ENCODE results near the gene CFAP221.

The CFAP221 gene

DNA sequence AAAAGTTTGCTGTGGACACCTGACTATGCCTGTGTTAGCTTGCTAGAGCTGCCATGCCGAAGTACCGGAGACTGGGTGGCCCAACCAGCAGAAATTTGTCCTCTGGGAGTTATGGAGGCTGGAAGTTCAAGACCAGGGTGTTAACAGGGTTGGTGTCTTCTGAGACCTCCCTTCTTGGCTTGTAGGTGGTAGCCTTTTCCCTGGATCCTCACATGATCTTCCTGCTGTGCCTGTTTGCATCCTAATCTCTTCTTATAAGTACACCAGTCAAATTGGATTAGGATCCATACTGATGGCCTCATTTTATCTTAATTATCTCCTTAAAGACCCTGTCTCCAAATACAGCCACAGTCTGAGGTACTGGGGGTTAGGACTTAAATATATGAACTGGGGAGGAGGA, 135.6 kb downstream of the CFAP221 start:
- DNase-seq (ENCODE audit: low read depth): no peak
- H3K4me3 ChIP-seq (ENCODE audit: low read depth, low read length): peak overlapping the region; percentile 94
- TF ChIP-seq, protein P1, sequence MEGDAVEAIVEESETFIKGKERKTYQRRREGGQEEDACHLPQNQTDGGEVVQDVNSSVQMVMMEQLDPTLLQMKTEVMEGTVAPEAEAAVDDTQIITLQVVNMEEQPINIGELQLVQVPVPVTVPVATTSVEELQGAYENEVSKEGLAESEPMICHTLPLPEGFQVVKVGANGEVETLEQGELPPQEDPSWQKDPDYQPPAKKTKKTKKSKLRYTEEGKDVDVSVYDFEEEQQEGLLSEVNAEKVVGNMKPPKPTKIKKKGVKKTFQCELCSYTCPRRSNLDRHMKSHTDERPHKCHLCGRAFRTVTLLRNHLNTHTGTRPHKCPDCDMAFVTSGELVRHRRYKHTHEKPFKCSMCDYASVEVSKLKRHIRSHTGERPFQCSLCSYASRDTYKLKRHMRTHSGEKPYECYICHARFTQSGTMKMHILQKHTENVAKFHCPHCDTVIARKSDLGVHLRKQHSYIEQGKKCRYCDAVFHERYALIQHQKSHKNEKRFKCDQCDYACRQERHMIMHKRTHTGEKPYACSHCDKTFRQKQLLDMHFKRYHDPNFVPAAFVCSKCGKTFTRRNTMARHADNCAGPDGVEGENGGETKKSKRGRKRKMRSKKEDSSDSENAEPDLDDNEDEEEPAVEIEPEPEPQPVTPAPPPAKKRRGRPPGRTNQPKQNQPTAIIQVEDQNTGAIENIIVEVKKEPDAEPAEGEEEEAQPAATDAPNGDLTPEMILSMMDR (IDR thresholded peaks at IDR 0.05; ENCODE audit: control insufficient read depth, extremely low read depth, insufficient read depth): no peak

DNA sequence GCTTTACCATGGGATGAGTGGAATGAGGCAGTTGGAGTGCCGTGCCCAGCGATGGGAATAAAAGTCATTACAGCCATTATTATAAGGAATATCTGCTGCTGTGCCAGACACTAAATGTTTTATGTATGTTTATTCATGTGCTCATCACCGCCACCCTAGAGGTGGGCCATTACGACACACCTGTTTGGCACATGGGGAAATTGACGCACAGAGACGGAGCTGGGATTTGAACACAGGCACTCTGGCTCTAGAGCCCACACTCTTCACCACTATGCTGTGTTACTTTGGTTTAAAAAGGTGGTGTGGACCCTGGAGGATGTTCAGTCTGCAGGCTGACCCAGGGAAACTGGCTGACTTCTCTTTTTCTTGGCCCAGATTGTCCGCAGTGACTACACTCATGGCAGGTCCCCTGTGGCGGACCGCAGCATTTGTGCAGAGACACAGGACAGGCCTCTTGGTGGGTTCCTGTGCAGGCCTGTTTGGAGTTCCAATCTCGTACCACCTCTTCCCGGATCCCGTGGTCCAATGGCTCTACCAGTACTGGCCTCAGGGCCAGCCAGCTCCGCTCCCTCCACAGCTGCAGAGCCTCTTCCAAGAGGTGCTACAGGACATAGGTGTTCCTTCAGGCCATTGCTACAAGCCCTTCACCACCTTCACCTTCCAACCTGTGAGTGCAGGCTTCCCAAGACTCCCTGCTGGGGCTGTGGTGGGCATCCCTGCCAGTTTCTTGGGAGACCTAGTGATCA, 136.4 kb downstream of the CFAP221 start:
- H3K4me3 ChIP-seq (ENCODE audit: low read depth, low read length): peak overlapping the region; percentile 94
- TF ChIP-seq, protein P1 (IDR thresholded peaks at IDR 0.05; ENCODE audit: control insufficient read depth, extremely low read depth, insufficient read depth): no peak
- DNase-seq (ENCODE audit: low read depth): no peak

DNA sequence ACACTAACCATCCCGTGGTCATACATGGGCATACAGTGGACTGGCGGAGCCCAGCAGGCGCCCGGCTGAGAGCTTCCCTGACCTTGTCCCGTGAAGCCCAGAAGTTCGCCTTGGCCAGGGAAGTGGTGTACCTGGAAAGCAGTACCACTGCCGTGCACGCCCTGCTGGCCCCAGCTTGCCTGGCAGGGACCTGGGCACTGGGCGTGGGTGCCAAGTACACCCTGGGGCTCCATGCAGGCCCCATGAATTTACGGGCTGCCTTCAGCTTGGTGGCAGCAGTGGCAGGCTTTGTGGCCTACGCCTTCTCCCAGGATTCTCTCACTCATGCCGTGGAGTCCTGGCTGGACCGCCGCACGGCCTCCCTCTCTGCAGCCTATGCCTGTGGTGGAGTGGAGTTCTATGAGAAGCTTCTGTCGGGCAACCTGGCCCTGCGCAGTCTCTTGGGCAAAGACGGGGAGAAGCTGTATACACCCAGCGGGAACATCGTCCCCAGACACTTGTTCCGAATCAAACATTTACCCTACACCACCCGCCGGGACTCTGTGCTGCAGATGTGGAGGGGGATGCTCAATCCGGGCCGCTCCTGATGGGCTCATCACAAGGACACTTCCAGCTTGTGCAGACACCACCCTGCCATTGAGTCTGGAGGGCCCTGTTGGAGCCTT, 137.1 kb downstream of the CFAP221 start:
- TF ChIP-seq, protein P1 (IDR thresholded peaks at IDR 0.05; ENCODE audit: control insufficient read depth, extremely low read depth, insufficient read depth): no peak
- H3K4me3 ChIP-seq (ENCODE audit: low read depth, low read length): no peak overlapping the region
- DNase-seq (ENCODE audit: low read depth): no peak

DNA sequence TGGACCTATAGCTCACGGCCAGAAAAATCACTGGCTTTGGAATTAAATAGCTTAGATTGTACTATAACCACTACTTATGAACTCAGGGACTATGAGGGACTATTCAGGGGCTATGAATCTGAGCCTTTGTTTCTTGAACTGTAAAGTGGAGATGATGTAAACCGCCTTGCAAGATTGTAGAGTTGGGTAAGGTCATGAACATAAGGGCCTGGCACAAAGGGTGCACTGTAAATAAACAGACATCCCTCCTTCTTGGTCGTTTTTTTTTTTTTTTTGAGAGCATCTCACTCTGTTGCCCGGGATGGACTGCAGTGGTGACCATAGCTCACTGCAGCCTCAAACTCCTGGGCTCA, 137.6 kb downstream of the CFAP221 start:
- no peak for DNase-seq (ENCODE audit: low read depth)
- TF ChIP-seq, protein P1 (IDR thresholded peaks at IDR 0.05; ENCODE audit: control insufficient read depth, extremely low read depth, insufficient read depth): no peak
- no peak overlapping the region for H3K4me3 ChIP-seq (ENCODE audit: low read depth, low read length)

DNA sequence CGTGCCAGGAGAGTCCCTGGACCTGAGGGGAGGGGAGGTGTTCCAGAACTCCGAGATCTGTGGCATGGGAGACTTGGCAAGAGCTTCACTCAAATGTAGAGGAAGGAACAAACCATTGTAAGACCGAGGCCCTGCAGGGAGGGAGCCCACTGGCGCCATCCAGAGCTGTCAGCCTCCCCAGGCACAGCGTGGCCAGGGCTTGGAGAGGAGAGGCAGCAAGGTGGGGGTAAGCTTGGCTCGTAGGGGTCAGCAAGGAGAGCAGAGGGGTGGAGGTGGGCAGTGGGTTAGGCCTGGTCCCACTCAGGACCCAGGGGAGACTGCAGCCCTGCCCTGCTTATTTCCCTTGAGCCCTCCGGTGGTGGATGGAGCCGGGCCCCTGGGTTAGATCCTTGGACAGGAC, 138.3 kb downstream of the CFAP221 start:
- TF ChIP-seq, protein P1 (IDR thresholded peaks at IDR 0.05; ENCODE audit: control insufficient read depth, extremely low read depth, insufficient read depth): no peak
- no peak overlapping the region for H3K4me3 ChIP-seq (ENCODE audit: low read depth, low read length)
- DNase-seq (ENCODE audit: low read depth): no peak

DNA sequence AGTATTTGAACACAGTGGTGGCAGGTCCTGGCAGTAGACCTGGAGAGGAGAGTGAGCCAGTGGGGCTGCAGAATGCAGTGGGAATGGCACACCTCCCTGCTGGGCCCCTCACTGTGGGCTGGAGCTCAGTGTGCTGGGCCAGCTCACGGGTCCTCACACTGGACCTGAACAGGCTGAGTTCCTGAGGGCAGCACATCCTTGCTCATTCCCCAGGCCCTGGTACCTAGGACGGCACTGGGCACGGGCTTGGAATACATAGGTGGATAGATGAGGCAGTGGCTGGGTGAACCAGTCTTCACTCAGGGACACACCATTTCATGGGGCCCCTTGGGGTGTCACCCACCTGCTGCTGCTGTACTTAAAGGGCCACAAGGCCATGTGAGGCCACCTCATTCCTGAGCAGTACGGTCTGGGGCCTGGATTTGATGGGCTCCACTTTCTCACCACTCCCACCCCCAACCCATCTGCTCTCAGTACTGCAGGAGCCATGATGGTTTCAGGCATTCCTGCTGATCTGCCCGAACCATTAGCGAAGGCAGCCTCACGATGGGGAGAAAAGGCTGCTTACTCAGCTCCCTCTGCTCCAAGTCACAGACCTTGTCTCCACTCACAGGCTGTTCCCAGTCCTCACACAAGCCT, 138.9 kb downstream of the CFAP221 start:
- TF ChIP-seq, protein P1 (IDR thresholded peaks at IDR 0.05; ENCODE audit: control insufficient read depth, extremely low read depth, insufficient read depth): no peak
- no peak overlapping the region for H3K4me3 ChIP-seq (ENCODE audit: low read depth, low read length)
- DNase-seq (ENCODE audit: low read depth): no peak
